Esophagus mucosa (tissue), 1 donor: ENCODE results near the gene KRT74. TPM values are rescaled to one million over a fixed set of nuclear protein-coding genes. Genes with fewer than 3 reads are reported as not detected.

ENCODE experiments used
- ATAC-seq: fragments of 200-7000 bp; cut with Tn5 transposase; one replicate; pipeline ENCODE4 v1.9.1; 2020
- total RNA-seq: library from RNA; stranded (reverse); gene quantifications from one replicate; pipeline ENCODE4 v1.2.4, GENCODE V29; 2023
- donor health status: DM: yes; HTN: yes; CAD: no.

KRT74 gene
- total RNA-seq, 1 donor from 2014 or later = 0.12 TPM

- ATAC-seq = peak; percentile 6
Observed at GRCh38 chr12:52533686-52534470, 39.8 kb downstream of the KRT74 start.

- ATAC-seq = no peak
Observed at GRCh38 chr12:52532636-52533035, 41.0 kb downstream of the KRT74 start.

GRCh38 chr12:52531566-52532300 is 41.9 kb downstream of the KRT74 start:
- no peak for ATAC-seq

GRCh38 chr12:52530905-52531304 is 42.7 kb downstream of the KRT74 start:
- no peak for ATAC-seq

- no peak for ATAC-seq
Observed at GRCh38 chr12:52530366-52530765, 43.3 kb downstream of the KRT74 start.

GRCh38 chr12:52529846-52530245 is 43.8 kb downstream of the KRT74 start:
- no peak for ATAC-seq

- no peak for ATAC-seq
Observed at GRCh38 chr12:52529417-52529816, 44.2 kb downstream of the KRT74 start.

GRCh38 chr12:52528641-52529143 is 45.0 kb downstream of the KRT74 start:
- no peak for ATAC-seq

- no peak for ATAC-seq
Observed at GRCh38 chr12:52527121-52527800, 46.4 kb downstream of the KRT74 start.

- ATAC-seq = no peak
Observed at GRCh38 chr12:52526511-52526951, 47.1 kb downstream of the KRT74 start.

GRCh38 chr12:52525661-52526499 is 47.8 kb downstream of the KRT74 start:
- no peak for ATAC-seq

- ATAC-seq = peak; percentile 2
Observed at GRCh38 chr12:52524898-52525591, 48.6 kb downstream of the KRT74 start.

GRCh38 chr12:52524241-52524897 is 49.3 kb downstream of the KRT74 start:
- peak; percentile 1 for ATAC-seq

- ATAC-seq = peak; percentile 27
Observed at GRCh38 chr12:52523824-52524223, 49.8 kb downstream of the KRT74 start.

GRCh38 chr12:52522346-52523011 is 51.2 kb downstream of the KRT74 start:
- ATAC-seq = peak; percentile 39

- ATAC-seq = peak; percentile 1
Observed at GRCh38 chr12:52521568-52522266, 51.9 kb downstream of the KRT74 start.

- ATAC-seq = peak; percentile 41
Observed at GRCh38 chr12:52521175-52521567, 52.5 kb downstream of the KRT74 start.

- peak; percentile 59 for ATAC-seq
Observed at GRCh38 chr12:52519826-52520662, 53.6 kb downstream of the KRT74 start, which contains the start of gene KRT5. TSS of gene KRT5 (minus strand) at chr12:52520394. CDS start at chr12:52520296, 98 bp downstream.

- ATAC-seq = no peak
Observed at GRCh38 chr12:52519387-52519703, 54.3 kb downstream of the KRT74 start.
